ENCODE data around the gene TRABD2B.

The TRABD2B gene

GRCh38 chr1:48033495-48034045, 36.4 kb upstream of the TRABD2B start:
- no peak overlapping the region for H3K4me3 ChIP-seq
- H4K20me1 ChIP-seq, result no peaks in the 10 kb centered on the region
- no peak for TF ChIP-seq Cebpa-rat (IDR thresholded peaks at IDR 0.05)
- H3K9me3 ChIP-seq, result no peaks in the 10 kb centered on the region
- no peak overlapping the region for H3K4me2 ChIP-seq
- no peaks in the 10 kb centered on the region for H3K4me1 ChIP-seq
- no peaks in the 10 kb centered on the region for H3K36me3 ChIP-seq
- H3K27me3 ChIP-seq, result no peaks in the 10 kb centered on the region
- H3K27ac ChIP-seq, result no peak overlapping the region
- no peak overlapping the region for H3K9ac ChIP-seq

- Histone ChIP-seq H4K20me1 (no peaks in the 10 kb centered on the region), H3K4me3 (no peak overlapping the region), H3K9me3 (no peaks in the 10 kb centered on the region), H3K4me1 (no peaks in the 10 kb centered on the region), H3K27ac (no peak overlapping the region), H3K36me3 (no peaks in the 10 kb centered on the region), H3K27me3 (no peaks in the 10 kb centered on the region), H3K9ac (no peak overlapping the region), H3K4me2 (no peak overlapping the region)
- peak; percentile 85; the same call in 1 of the 2 replicates for TF ChIP-seq Cebpa-rat (IDR thresholded peaks at IDR 0.05)
These were observed 34.5 kb upstream of the TRABD2B start for GRCh38 chr1:48031676-48032075.

GRCh38 chr1:48030696-48031365, 33.6 kb upstream of the TRABD2B start:
- Histone ChIP-seq H3K4me2 (no peak overlapping the region), H3K9me3 (no peaks in the 10 kb centered on the region), H3K9ac (no peak overlapping the region), H3K36me3 (no peaks in the 10 kb centered on the region), H3K27me3 (no peaks in the 10 kb centered on the region), H3K4me3 (no peak overlapping the region), H3K4me1 (no peaks in the 10 kb centered on the region), H3K27ac (no peak overlapping the region), H4K20me1 (no peaks in the 10 kb centered on the region)
- TF ChIP-seq Cebpa-rat (IDR thresholded peaks at IDR 0.05), result no peak

GRCh38 chr1:48030211-48030610, 33.0 kb upstream of the TRABD2B start:
- H3K4me1 ChIP-seq, result peaks cover 1% of the 10 kb centered on the region; the same call in 1 of the 2 replicates
- H3K9ac ChIP-seq, result no peak overlapping the region
- H3K27ac ChIP-seq, result no peak overlapping the region
- H3K27me3 ChIP-seq, result no peaks in the 10 kb centered on the region
- H4K20me1 ChIP-seq, result no peaks in the 10 kb centered on the region
- TF ChIP-seq Cebpa-rat (IDR thresholded peaks at IDR 0.05), result no peak
- H3K9me3 ChIP-seq, result no peaks in the 10 kb centered on the region
- H3K36me3 ChIP-seq, result no peaks in the 10 kb centered on the region
- H3K4me2 ChIP-seq, result no peak overlapping the region
- no peak overlapping the region for H3K4me3 ChIP-seq

- H3K27me3 ChIP-seq, result no peaks in the 10 kb centered on the region
- no peak overlapping the region for H3K4me3 ChIP-seq
- H3K27ac ChIP-seq, result no peak overlapping the region
- no peak overlapping the region for H3K4me2 ChIP-seq
- no peaks in the 10 kb centered on the region for H4K20me1 ChIP-seq
- H3K4me1 ChIP-seq, result peaks cover 7% of the 10 kb centered on the region; the same call in 1 of the 2 replicates
- H3K36me3 ChIP-seq, result no peaks in the 10 kb centered on the region
- H3K9ac ChIP-seq, result no peak overlapping the region
- H3K9me3 ChIP-seq, result no peaks in the 10 kb centered on the region
- no peak for TF ChIP-seq Cebpa-rat (IDR thresholded peaks at IDR 0.05)
These were observed 31.3 kb upstream of the TRABD2B start for GRCh38 chr1:48028218-48029069.

GRCh38 chr1:48027533-48027835, 30.3 kb upstream of the TRABD2B start:
- no peak for TF ChIP-seq Cebpa-rat (IDR thresholded peaks at IDR 0.05)
- Histone ChIP-seq H3K4me2 (no peak overlapping the region), H3K9me3 (no peaks in the 10 kb centered on the region), H3K36me3 (no peaks in the 10 kb centered on the region), H3K9ac (no peak overlapping the region), H3K4me1 (peaks cover 7% of the 10 kb centered on the region; the same call in 1 of the 2 replicates), H4K20me1 (no peaks in the 10 kb centered on the region), H3K27me3 (no peaks in the 10 kb centered on the region), H3K4me3 (no peak overlapping the region), H3K27ac (no peak overlapping the region)

GRCh38 chr1:48026701-48027532, 29.7 kb upstream of the TRABD2B start:
- Histone ChIP-seq H3K4me1 (peaks cover 7% of the 10 kb centered on the region; the same call in 1 of the 2 replicates), H3K4me3 (no peak overlapping the region), H3K9me3 (no peaks in the 10 kb centered on the region), H3K27me3 (no peaks in the 10 kb centered on the region), H3K27ac (no peak overlapping the region), H3K9ac (no peak overlapping the region), H3K36me3 (no peaks in the 10 kb centered on the region), H3K4me2 (no peak overlapping the region), H4K20me1 (no peaks in the 10 kb centered on the region)
- TF ChIP-seq Cebpa-rat (IDR thresholded peaks at IDR 0.05), result no peak

GRCh38 chr1:48026275-48026674, 29.1 kb upstream of the TRABD2B start:
- peaks cover 7% of the 10 kb centered on the region; the same call in 1 of the 2 replicates for H3K4me1 ChIP-seq
- no peaks in the 10 kb centered on the region for H3K9me3 ChIP-seq
- H3K27ac ChIP-seq, result no peak overlapping the region
- no peaks in the 10 kb centered on the region for H3K27me3 ChIP-seq
- no peak for TF ChIP-seq Cebpa-rat (IDR thresholded peaks at IDR 0.05)
- H3K4me3 ChIP-seq, result no peak overlapping the region
- H3K9ac ChIP-seq, result no peak overlapping the region
- H3K4me2 ChIP-seq, result no peak overlapping the region
- H3K36me3 ChIP-seq, result no peaks in the 10 kb centered on the region
- no peaks in the 10 kb centered on the region for H4K20me1 ChIP-seq

GRCh38 chr1:48025076-48025475, 27.9 kb upstream of the TRABD2B start:
- TF ChIP-seq Cebpa-rat (IDR thresholded peaks at IDR 0.05), result no peak
- Histone ChIP-seq H3K27ac (no peak overlapping the region), H3K4me2 (peak overlapping the region; percentile 12; the same call in 1 of the 2 replicates), H3K36me3 (no peaks in the 10 kb centered on the region), H3K27me3 (no peaks in the 10 kb centered on the region), H3K9ac (no peak overlapping the region), H3K4me1 (peaks cover 7% of the 10 kb centered on the region; the same call in 1 of the 2 replicates), H3K4me3 (no peak overlapping the region), H3K9me3 (no peaks in the 10 kb centered on the region), H4K20me1 (no peaks in the 10 kb centered on the region)
